HT-29 (cell line): ENCODE measurements around the gene RMDN3. TPM values are rescaled to one million over a fixed set of nuclear protein-coding genes. Genes with fewer than 3 reads are reported as not detected.
A peak's percentile ranks its signal among the peaks of the same experiment; 100 is the strongest.

ENCODE experiments used
- DNase-seq: peaks from one replicate; pipeline ENCODE4 v3.0.0-alpha.2; 2015; ENCODE audit warnings: low spot score
- small RNA-seq: library from RNA; depleted of rRNA; stranded (forward); fragments of <200 nt; gene quantifications from one replicate; pipeline ENCODE3, GENCODE V24; 2014
- total RNA-seq: library from RNA; depleted of rRNA; stranded (reverse); fragments of >200 nt; shearing (Covaris generic); gene quantifications from 2 replicates; pipeline ENCODE4 v1.2.3, GENCODE V29; 2014; rRNA removed

The RMDN3 gene
- total RNA-seq, 1 experiment from 2014 or later = 35.7 TPM

DNA sequence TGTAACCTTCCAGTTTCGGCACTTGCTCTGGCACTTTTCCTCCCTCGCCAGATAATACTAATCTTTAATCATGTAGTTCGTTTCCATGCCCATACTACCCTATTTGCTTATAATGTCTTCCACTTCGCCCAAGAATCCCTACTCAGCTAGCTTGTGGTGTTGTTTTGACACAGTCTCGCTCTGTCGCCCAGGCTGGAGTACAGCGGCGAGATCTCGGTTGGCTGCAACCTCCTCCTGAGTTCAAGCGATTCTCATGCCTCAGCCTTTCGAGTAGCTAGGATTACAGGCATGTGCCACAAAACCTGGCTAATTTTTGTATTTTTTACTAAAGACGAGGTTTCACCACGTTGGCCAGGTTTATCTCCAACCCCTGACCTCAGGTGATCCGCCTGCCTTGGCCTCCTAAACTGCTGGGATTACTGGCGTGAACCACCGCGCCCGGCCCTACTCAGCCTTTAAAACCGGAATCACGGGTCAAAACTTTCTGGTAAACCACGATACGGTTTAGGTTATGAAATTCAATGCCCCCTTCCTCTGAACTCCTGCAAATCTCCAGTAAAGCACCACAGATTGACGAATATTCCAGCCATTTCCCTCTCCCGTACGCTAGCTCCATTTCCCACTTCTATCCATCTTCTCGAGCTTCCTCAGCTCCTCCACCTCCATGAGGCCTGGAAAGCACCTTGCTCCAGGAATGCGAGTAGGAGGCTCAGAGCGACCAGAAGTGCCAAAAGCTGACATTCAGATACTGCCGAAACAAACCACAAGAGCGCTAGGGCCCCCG, 61.0 kb downstream of the RMDN3 start:
- DNase-seq = no peak

DNA sequence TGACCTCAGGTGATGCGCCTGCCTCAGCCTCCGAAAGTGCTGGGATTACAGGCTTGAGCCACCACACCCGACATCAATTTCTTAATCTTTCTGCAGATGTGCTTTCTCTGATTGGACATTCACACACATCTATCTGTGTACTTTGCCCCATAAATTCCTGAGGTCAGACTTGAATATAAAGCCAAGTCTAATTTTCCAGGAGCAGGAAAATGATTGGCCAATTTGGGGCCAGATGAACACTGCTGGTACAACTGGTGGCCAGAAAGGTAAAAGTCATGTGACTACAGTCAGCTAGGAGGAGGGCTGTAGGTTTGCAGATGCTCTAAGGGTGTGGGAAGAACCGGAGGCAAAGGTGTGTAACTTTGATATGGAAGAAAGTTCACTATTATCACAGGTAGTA, 63.3 kb downstream of the RMDN3 start:
- peak; percentile 68 for DNase-seq

DNA sequence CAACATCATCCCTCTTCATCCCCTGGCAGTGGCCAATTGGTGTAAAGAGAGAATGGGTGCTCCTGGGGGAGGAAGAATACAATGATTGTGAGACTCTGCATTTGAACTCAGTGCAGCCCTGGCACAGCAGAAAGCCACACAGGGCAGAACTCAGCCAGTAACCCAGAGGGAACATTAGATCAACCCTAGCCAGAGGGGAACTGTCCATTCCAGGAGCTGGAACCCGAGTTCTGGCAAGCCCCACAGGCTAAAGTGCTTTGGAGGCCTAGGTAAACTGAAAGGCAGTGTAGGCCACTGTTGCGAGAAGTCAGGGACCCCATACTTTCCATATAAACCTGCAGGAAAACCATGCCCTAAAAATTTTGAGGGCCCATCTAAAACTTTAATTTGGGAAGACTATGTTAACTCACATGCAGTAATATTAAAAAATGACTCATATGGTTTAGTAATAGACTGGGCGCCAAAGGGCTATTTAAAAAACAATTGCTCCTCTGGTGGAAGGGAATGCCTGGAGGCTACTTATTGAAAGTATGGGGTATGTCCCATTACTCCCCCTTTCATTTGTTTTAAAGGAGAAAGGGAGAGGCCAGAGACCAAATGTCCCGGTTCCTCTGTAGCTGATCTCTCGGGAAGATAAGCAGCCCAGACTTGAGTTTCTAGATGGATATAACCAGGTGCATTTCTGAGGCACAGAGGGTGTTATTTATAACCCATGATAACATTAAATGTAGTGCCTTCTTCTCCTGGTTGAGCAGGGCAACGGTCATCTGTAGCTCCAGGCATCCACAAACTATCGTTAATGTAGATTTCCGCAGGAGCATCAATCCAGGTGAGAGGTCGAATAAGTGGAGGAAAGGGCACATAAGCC, 65.9 kb downstream of the RMDN3 start:
- DNase-seq = no peak

Small RNA genes lying within 50 kb of the gene (small RNA-seq; reads per million reads assigned to genes)
- not detected for gene SUMO2P15

Other genes starting within 250 kb of the RMDN3 start
- gene CCDC32, start 190.2 kb downstream of the RMDN3 start, total RNA-seq = 19.6 and 21.7 TPM in 2 replicates
- gene RPUSD2, start 186.0 kb downstream of the RMDN3 start, total RNA-seq = 26.7 and 38.7 TPM in 2 replicates
- gene KNL1, start 161.0 kb downstream of the RMDN3 start, total RNA-seq = 13.1 and 17.7 TPM in 2 replicates
- 15.7 and 16.1 TPM in 2 replicates for gene RAD51, start 60.1 kb downstream of the RMDN3 start, total RNA-seq
- gene GCHFR, start 8.8 kb upstream of the RMDN3 start, total RNA-seq = 327 and 329 TPM in 2 replicates
- gene C15orf62, start 14.7 kb upstream of the RMDN3 start, total RNA-seq = 8.4 and 12.0 TPM in 2 replicates
- 66.0 and 68.6 TPM in 2 replicates for gene ZFYVE19, start 51.8 kb upstream of the RMDN3 start, total RNA-seq
- 47.9 and 53.5 TPM in 2 replicates for gene DNAJC17, start 52.2 kb upstream of the RMDN3 start, total RNA-seq
- 2.5 and 6.1 TPM in 2 replicates for gene PPP1R14D, start 73.5 kb upstream of the RMDN3 start, total RNA-seq
- gene SPINT1, start 88.8 kb upstream of the RMDN3 start, total RNA-seq = 481 and 534 TPM in 2 replicates
- 30.4 and 33.5 TPM in 2 replicates for gene RHOV, start 119.0 kb upstream of the RMDN3 start, total RNA-seq
- gene VPS18, start 139.2 kb upstream of the RMDN3 start, total RNA-seq = 66.8 and 75.8 TPM in 2 replicates
- 3.8 and 4.4 TPM in 2 replicates for gene DLL4, start 174.1 kb upstream of the RMDN3 start, total RNA-seq
- 13.6 and 16.6 TPM in 2 replicates for gene CHAC1, start 198.2 kb upstream of the RMDN3 start, total RNA-seq